ENCODE results near the gene STK4.
A peak's percentile ranks its signal among the peaks of the same experiment; 100 is the strongest.

Gene STK4

DNA sequence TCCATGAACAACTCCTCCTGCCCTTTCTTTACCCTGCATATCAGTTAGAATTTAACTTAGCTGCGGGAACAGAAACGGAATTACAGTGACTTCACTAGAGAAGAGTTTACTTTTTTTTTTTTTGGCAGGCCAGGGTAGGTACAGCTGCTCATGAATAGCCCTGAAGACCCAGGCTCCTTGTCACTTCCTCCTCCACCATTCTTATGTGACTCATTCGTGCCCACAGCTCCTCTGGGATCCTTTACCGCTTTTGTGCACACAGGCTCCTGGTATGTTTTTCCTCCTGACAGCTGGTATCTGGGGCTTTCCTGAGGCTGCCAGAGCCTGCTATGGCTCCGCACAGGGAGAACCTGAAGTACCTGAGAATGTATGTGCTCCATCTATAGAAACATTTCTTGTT lies 138.5 kb downstream of the STK4 start:
- DNase-seq (ENCODE audit: low read depth) = no peak
- no peak overlapping the region for H3K4me3 ChIP-seq (ENCODE audit: control insufficient read depth, low read depth, low read length)
- TF ChIP-seq, protein P1, sequence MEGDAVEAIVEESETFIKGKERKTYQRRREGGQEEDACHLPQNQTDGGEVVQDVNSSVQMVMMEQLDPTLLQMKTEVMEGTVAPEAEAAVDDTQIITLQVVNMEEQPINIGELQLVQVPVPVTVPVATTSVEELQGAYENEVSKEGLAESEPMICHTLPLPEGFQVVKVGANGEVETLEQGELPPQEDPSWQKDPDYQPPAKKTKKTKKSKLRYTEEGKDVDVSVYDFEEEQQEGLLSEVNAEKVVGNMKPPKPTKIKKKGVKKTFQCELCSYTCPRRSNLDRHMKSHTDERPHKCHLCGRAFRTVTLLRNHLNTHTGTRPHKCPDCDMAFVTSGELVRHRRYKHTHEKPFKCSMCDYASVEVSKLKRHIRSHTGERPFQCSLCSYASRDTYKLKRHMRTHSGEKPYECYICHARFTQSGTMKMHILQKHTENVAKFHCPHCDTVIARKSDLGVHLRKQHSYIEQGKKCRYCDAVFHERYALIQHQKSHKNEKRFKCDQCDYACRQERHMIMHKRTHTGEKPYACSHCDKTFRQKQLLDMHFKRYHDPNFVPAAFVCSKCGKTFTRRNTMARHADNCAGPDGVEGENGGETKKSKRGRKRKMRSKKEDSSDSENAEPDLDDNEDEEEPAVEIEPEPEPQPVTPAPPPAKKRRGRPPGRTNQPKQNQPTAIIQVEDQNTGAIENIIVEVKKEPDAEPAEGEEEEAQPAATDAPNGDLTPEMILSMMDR (IDR thresholded peaks at IDR 0.05; ENCODE audit: control insufficient read depth, insufficient read depth, low read depth, low read length, missing control alignments) = no peak

- no peak overlapping the region for H3K4me3 ChIP-seq (ENCODE audit: control insufficient read depth, low read depth, low read length)
- no peak for DNase-seq (ENCODE audit: low read depth)
- TF ChIP-seq, protein P1 (IDR thresholded peaks at IDR 0.05; ENCODE audit: control insufficient read depth, insufficient read depth, low read depth, low read length, missing control alignments) = no peak
Measured at GRCh38 chr20:45105317-45105716, 139.0 kb downstream of the STK4 start.

DNA sequence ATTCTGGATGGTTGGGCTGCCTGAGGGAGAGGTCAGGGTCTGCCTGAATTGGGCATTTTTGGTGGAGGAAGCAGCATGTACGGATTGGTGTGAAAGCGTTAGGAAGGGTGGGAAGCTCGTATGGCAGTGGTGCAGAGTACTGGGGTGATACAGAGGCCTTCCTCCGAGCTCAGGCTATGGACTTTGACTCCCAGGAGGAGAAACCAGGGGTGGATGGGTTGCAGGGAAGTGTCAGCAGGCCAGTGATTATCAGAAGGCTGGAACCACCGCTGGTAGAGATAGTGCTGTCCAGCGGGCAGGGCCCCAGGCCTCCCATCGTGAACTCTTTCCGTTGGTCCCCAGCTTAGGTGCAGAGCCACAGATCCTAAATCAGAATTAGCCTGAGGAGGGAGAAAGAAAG lies 143.3 kb downstream of the STK4 start:
- H3K4me3 ChIP-seq (ENCODE audit: control insufficient read depth, low read depth, low read length) = no peak overlapping the region
- TF ChIP-seq, protein P1 (IDR thresholded peaks at IDR 0.05; ENCODE audit: control insufficient read depth, insufficient read depth, low read depth, low read length, missing control alignments) = no peak
- DNase-seq (ENCODE audit: low read depth) = no peak

DNA sequence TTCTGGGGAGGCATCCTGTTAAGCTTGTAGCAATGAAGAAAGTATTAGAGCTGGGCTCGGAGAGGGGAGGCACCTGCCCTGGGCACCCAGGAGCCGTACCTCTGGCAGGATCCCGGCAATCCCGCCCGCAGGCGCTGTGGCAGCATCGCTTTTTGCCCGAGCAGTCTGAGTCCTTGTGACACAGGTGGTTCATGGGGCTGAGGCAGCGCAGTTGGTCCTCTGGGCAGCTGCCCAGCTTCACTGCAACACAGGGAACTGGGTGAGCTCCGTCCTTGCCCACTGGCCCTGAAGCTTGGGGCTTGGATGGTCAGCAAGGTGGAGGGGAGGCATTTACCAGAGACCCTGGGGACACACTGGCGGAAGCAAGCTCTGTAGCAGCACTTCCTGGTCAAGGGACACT lies 144.0 kb downstream of the STK4 start:
- DNase-seq (ENCODE audit: low read depth) = no peak
- no peak overlapping the region for H3K4me3 ChIP-seq (ENCODE audit: control insufficient read depth, low read depth, low read length)
- TF ChIP-seq, protein P1 (IDR thresholded peaks at IDR 0.05; ENCODE audit: control insufficient read depth, insufficient read depth, low read depth, low read length, missing control alignments) = no peak

- DNase-seq (ENCODE audit: low read depth) = no peak
- TF ChIP-seq, protein P1 (IDR thresholded peaks at IDR 0.05; ENCODE audit: control insufficient read depth, insufficient read depth, low read depth, low read length, missing control alignments) = no peak
- no peak overlapping the region for H3K4me3 ChIP-seq (ENCODE audit: control insufficient read depth, low read depth, low read length)
Measured at GRCh38 chr20:45111285-45111684, 145.0 kb downstream of the STK4 start.

- no peak for DNase-seq (ENCODE audit: low read depth)
- no peak overlapping the region for H3K4me3 ChIP-seq (ENCODE audit: control insufficient read depth, low read depth, low read length)
- TF ChIP-seq, protein P1 (IDR thresholded peaks at IDR 0.05; ENCODE audit: control insufficient read depth, insufficient read depth, low read depth, low read length, missing control alignments) = peak; percentile 41
Measured at GRCh38 chr20:45111799-45112471, 145.6 kb downstream of the STK4 start.

Data from AG09309 (cell line).